ENCODE measurements around the gene MCM9. TPM values are rescaled to one million over a fixed set of nuclear protein-coding genes. Genes with fewer than 3 reads are reported as not detected.

The MCM9 gene
- total and polyA plus RNA-seq, 8 donors, result 5.0 to 14.4 (median 7.7) TPM

- H3K27me3 ChIP-seq, result no peaks in the 10 kb centered on the region
- no peak for DNase-seq
- no peaks in the 10 kb centered on the region for H3K36me3 ChIP-seq
- no peak for TF ChIP-seq CTCF (IDR thresholded peaks at IDR 0.05)
- ATAC-seq, result no peak
- H3K4me1 ChIP-seq, result no peaks in the 10 kb centered on the region
- H3K4me3 ChIP-seq, result no peak overlapping the region
- FAIRE-seq, result no peak
- WGBS, 2 donors, result 84 to 86% methylated on average over 2 of the region's 2 CpGs
- no peaks in the 10 kb centered on the region for H3K9me3 ChIP-seq
- intact Hi-C loops (cut with DNase I), result no loop called here
- H3K27ac ChIP-seq, result no peak overlapping the region
Measured at GRCh38 chr6:118873239-118873638, 61.7 kb downstream of the MCM9 start.

GRCh38 chr6:118872726-118873125, 62.2 kb downstream of the MCM9 start:
- DNase-seq (no peak), FAIRE-seq (no peak), ATAC-seq (no peak)
- no peaks in the 10 kb centered on the region for H3K9me3 ChIP-seq
- H3K4me3 ChIP-seq, result no peak overlapping the region
- H3K27me3 ChIP-seq, result no peaks in the 10 kb centered on the region
- no peak for TF ChIP-seq CTCF (IDR thresholded peaks at IDR 0.05)
- 89 to 93% methylated on average over 2 of the region's 2 CpGs for WGBS, 2 donors
- H3K27ac ChIP-seq, result no peak overlapping the region
- intact Hi-C loops (cut with DNase I), result no loop called here
- no peaks in the 10 kb centered on the region for H3K36me3 ChIP-seq
- H3K4me1 ChIP-seq, result no peaks in the 10 kb centered on the region

- no peaks in the 10 kb centered on the region for H3K4me1 ChIP-seq
- FAIRE-seq, result no peak
- no peak for ATAC-seq
Measured at GRCh38 chr6:118872318-118872717, 62.6 kb downstream of the MCM9 start.

GRCh38 chr6:118871331-118871730, 63.6 kb downstream of the MCM9 start:
- H3K9me3 ChIP-seq, result no peaks in the 10 kb centered on the region

More at GRCh38 chr6:118872318-118872717, 62.6 kb downstream of the MCM9 start:
- Histone ChIP-seq H3K4me3 (no peak overlapping the region), H3K36me3 (no peaks in the 10 kb centered on the region), H3K9me3 (no peaks in the 10 kb centered on the region), H3K27ac (no peak overlapping the region), H3K27me3 (no peaks in the 10 kb centered on the region)
- DNase-seq, result no peak
- TF ChIP-seq CTCF (IDR thresholded peaks at IDR 0.05), result no peak
- intact Hi-C loops (cut with DNase I), result no loop called here

More at GRCh38 chr6:118871331-118871730, 63.6 kb downstream of the MCM9 start:
- no peak for TF ChIP-seq CTCF (IDR thresholded peaks at IDR 0.05)
- FAIRE-seq, result no peak
- Histone ChIP-seq H3K4me1 (no peaks in the 10 kb centered on the region), H3K27ac (no peak overlapping the region), H3K4me3 (no peak overlapping the region), H3K27me3 (no peaks in the 10 kb centered on the region), H3K36me3 (no peaks in the 10 kb centered on the region)
- no peak for ATAC-seq
- DNase-seq, result no peak
- intact Hi-C loops (cut with DNase I), result no loop called here
- 86 to 92% methylated on average over 5 of the region's 5 CpGs for WGBS, 2 donors

Measured in pancreas (tissue), 10 donors.